IPS-20b (cell line): ENCODE measurements around the gene RADIL.
"Not testable (repeated sequence)": the region's sequence is repeated elsewhere in the genome, so short reads cannot be mapped to it uniquely, and the experiment has no call there.

Experiments used
- H3K27ac ChIP-seq: one replicate; pipeline ENCODE4 v1.5.1; 2013; ENCODE audit warnings: low read length
- H3K27me3 ChIP-seq: 2 replicates; pipeline ENCODE4 v1.6.1; 2013; ENCODE audit warnings: mild to moderate bottlenecking, low read length, inconsistent platforms; ENCODE audit not compliant: insufficient read depth
- H3K36me3 ChIP-seq: 2 replicates; pipeline ENCODE4 v1.6.1; 2013; ENCODE audit warnings: low read depth, mild to moderate bottlenecking, inconsistent platforms, low read length, moderate library complexity; ENCODE audit not compliant: insufficient read depth
- H3K4me1 ChIP-seq: 2 replicates; pipeline ENCODE4 v1.6.1; 2013; ENCODE audit warnings: mild to moderate bottlenecking, control low read depth, inconsistent platforms, low read length, moderate library complexity; ENCODE audit not compliant: insufficient read depth
- H3K4me3 ChIP-seq: 2 replicates; pipeline ENCODE4 v1.5.1; 2013; ENCODE audit warnings: mild to moderate bottlenecking, low read length, inconsistent platforms
- H3K9ac ChIP-seq: 2 replicates; pipeline ENCODE4 v1.6.1; 2013; ENCODE audit warnings: low read depth, mild to moderate bottlenecking, inconsistent platforms, low read length, moderate library complexity
- H3K9me3 ChIP-seq: 2 replicates; pipeline ENCODE4 v1.6.1; 2013; ENCODE audit warnings: mild to moderate bottlenecking, low read depth, low read length, inconsistent platforms; ENCODE audit not compliant: insufficient read depth

RADIL gene

DNA sequence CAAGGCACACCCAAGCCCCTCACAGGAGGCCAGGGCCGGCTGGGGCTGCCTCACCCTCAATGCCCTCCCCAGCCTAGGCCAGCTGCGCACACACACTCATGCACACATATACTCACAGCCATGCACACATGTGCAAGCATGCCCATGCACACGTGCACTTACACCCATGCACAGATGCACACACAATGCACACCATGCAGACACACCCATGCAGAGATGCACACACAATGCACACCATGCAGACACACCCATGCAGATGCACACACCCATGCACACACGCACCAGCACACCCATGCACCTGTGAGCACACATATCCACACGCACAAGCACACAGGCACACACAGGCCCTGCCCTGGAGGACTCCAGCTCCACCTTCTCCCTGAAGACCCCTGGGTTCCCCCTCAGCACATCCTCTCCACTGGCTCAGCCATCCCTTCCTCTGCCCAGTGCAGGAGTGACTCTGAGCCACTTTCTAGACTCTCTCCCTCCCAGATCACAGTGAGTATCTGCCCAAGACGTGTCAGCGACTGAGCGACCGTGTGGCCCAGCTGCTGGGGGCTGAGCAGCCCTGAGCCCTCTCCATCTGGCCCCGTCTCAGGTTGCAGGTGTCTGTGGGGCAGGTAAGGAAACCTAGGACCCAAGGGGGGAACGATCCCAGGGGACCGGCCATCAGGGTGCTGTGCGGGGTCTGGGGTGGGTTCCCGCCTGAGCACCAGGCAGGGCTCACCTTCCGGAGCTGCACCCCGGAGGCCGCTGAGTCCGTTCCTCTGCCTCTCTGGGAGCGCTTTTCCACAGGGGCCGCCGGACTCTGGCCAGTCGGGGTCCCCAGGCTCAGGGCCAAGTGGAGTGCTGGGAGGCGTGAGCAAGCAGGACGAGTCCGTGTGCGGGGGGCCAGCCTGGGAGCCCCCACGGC, 82.3 kb downstream of the RADIL start:
- no peaks in the 10 kb centered on the region for H3K27me3 ChIP-seq
- no peak overlapping the region for H3K9ac ChIP-seq
- H3K4me1 ChIP-seq: no peaks in the 10 kb centered on the region
- H3K9me3 ChIP-seq: no peaks in the 10 kb centered on the region
- H3K4me3 ChIP-seq: no peak overlapping the region
- no peak overlapping the region for H3K27ac ChIP-seq
- H3K36me3 ChIP-seq: no peaks in the 10 kb centered on the region

DNA sequence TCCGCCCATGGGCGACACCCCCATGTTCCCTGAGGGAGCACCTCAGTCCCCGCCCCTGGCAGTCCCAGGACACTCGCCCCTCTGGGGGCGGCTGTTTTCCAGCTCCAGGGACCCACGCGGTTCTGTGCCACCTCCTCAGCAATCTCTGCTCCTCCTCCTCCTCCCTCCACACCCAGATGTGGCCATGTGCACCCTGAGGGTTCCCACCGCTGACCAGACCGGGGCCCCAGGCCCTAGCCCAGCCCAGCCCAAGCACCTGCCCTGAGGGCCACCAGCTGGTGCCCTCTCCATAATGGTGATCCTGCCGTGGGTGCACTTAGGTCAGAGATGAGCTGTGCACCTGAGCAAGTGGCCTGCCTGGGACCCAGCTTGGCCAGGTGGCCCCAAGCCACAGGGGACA, 83.0 kb downstream of the RADIL start:
- Histone ChIP-seq H3K27me3 (no peaks in the 10 kb centered on the region), H3K9me3 (no peaks in the 10 kb centered on the region), H3K4me1 (no peaks in the 10 kb centered on the region), H3K9ac (no peak overlapping the region), H3K27ac (no peak overlapping the region), H3K4me3 (no peak overlapping the region), H3K36me3 (no peaks in the 10 kb centered on the region)

DNA sequence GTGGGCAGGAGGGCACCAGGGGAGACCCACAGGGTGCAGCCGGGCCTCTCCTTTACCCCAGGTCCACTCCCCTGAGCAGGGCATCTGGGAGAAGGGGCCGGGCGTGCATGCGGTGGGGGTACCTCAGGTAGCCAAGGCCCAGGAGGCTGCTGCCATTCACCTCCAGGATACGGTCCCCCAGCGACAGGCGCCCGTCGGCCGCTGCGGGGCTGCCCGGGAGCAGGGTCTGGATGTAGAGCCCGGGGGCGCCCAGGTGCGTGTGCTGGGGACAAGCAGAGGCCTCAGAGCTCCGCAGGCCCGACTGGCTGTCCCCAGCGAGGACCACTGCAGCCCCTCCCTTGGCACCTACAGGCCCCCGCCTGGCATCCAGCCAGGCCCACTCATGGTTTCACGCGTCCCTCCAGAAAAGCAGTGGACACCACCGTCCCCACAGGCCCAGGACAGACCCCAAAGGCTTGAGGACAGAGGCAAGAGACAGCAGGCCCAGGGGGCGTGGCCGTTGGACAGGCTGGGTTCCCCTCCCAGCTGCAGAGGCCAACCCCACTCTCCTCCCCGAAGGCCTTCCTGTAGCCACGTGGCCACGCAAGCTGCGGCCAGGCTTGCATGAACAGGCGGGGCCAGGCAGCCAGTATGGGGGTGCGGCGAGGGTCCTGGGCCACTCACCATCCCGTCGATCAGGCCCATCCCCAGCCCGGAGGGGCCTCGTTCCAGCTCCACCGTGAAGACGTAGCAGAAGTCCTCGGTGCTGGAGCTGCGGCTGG, 83.8 kb downstream of the RADIL start:
- no peak overlapping the region for H3K4me3 ChIP-seq

DNA sequence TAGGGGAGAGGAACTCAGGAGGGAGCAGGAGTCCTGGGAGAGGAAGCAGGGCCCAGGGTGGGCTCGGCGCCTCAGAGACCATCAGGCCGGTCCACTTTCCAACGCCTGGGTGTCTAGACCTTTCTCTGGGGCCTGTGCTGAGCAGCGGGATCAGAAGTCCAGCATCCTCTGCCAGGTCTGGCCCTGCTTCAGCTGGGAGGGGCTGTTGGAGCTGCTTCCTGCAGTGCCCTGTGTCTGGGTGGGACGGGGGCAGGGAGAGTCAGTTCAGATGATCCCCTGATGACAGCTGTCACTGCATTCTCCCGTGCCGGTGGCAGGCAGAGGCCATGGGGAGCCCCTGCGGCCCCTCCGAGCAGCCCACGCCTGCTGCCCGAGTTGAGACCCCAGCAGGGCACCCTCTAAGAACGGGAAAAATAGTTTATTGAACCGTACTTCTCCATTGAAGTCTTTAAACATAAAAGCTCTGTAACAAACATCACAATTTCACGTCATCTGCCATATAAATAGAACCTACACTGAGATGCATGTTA, 84.7 kb downstream of the RADIL start:
- Histone ChIP-seq H3K9ac (no peak overlapping the region), H3K4me3 (no peak overlapping the region), H3K27ac (no peak overlapping the region), H3K4me1 (no peaks in the 10 kb centered on the region), H3K36me3 (no peaks in the 10 kb centered on the region), H3K9me3 (no peaks in the 10 kb centered on the region), H3K27me3 (no peaks in the 10 kb centered on the region)

More for the DNA sequence above, 83.8 kb downstream of the RADIL start:
- Histone ChIP-seq H3K27me3 (no peaks in the 10 kb centered on the region), H3K36me3 (no peaks in the 10 kb centered on the region), H3K4me1 (no peaks in the 10 kb centered on the region), H3K9ac (no peak overlapping the region), H3K27ac (no peak overlapping the region), H3K9me3 (no peaks in the 10 kb centered on the region)

DNA sequence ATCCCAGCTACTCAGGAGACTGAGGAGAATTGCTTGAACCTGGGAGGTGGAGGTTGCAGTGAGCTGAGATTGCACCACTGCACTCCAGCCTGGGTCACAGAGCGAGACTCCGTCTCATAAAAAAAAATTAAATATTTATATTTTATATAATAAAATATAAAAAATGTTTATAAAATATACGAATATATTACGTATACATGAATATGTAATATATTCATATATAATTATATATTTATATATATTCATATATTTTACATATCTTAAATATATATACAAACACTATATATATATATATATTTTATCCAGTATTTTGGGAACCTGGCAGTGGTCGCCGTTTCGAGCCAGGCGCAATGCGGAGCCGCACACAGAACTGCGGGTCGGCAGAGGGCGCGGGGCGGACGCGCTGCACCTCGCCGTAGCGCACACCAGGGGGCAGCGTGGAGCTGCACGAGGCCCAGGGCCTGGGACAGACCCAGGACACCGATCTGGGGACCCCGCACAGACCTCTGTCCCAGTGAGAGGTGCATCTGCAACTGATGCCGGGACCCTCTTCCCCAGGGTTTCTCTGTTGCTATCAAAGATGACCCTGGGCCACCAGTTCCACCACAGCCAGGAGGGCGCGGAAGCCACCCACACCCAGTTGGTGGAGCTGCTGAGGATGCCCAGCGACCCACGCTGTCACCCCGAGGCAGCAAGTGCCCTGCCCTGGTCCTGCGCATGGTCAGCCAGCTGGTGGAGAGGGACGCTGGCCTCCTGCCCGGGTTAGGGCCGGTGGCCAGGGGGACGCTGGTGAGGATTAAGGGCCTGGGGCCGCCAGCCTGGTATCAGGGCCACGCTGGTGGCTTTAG, 85.4 kb downstream of the RADIL start:
- Histone ChIP-seq H3K9me3 (no peaks in the 10 kb centered on the region), H3K27ac (no peak overlapping the region), H3K27me3 (no peaks in the 10 kb centered on the region), H3K4me3 (no peak overlapping the region), H3K9ac (no peak overlapping the region), H3K4me1 (no peaks in the 10 kb centered on the region), H3K36me3 (no peaks in the 10 kb centered on the region)

DNA sequence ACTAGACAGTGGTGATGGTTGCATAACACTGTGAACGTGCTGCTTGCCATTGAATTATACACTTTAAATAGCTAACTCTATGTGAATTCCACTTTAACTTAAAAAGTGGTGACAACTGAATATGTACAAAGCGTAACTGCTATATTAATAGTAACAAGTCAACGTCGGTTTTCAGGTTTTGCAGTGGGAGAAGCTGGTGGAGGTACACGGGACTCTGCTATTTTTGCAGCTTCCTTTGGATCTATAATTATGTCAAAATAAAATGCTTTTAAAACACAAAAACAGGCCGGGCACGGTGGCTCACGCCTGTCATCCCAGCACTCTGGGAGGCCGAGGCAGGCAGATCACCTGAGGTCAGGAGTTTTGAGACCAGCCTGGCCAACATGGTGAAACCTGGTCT, 87.1 kb downstream of the RADIL start:
- Histone ChIP-seq H3K36me3 (no peaks in the 10 kb centered on the region), H3K27me3 (no peaks in the 10 kb centered on the region), H3K9ac (no peak overlapping the region), H3K9me3 (no peaks in the 10 kb centered on the region), H3K4me3 (no peak overlapping the region), H3K4me1 (no peaks in the 10 kb centered on the region), H3K27ac (no peak overlapping the region)

DNA sequence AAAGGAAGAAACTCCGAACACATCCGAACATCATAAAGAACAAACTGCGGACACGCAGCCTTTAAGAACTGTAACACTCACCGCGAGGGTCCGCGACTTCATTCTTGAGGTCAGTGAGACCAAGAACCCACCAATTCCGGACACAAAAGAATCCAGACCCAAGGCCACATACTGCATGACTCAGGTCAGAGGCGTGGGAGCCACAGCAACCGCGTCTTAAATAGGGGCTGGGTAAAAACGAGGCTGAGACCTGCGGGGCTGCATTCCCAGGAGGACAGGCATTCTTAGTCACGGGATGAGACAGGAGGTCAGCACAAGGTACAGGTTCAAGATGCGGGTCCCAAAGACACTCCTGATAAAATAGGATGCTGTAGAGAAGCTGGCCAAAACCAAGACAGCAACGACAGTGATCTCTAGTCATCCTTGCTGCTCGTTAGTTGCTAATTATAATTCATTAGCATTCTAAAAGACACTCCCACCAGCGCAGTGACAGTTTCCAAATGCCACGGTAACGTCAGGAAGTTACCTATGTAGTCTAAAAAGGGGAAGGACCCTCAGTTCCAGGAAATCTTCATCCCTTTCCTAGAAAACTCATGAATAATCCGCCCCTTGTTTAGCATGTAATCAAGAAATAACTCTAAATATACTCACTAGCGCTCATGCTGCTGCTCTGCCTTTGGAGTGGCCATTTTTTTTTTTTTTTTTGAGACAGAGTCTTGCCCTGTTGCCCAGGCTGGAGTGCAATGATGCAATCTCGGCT, 88.7 kb downstream of the RADIL start:
- H3K4me1 ChIP-seq: no peaks in the 10 kb centered on the region
- H3K9ac ChIP-seq: no peak overlapping the region
- H3K36me3 ChIP-seq: no peaks in the 10 kb centered on the region
- H3K4me3 ChIP-seq: no peak overlapping the region
- H3K27me3 ChIP-seq: no peaks in the 10 kb centered on the region
- H3K27ac ChIP-seq: no peak overlapping the region
- H3K9me3 ChIP-seq: no peaks in the 10 kb centered on the region

DNA sequence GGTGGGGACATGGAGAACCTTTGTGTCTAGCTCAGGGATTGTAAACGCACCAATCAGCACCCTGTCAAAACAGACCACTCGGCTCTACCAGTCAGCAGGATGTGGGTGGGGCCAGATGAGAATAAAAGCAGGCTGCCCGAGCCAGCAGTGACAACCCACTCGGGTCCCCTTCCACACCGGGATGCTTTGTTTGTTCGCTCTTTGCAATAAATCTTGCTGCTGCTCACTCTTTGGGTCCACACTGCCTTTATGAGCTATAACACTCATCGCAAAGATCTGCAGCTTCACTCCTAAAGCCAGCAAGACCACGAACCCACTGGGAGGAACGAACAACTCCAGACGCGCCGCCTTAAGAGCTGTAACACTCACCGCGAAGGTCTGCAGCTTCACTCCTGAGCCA, 89.3 kb downstream of the RADIL start:
- H3K4me3 ChIP-seq, H3K9me3 ChIP-seq, H3K36me3 ChIP-seq, H3K9ac ChIP-seq, H3K4me1 ChIP-seq, H3K27me3 ChIP-seq, H3K27ac ChIP-seq: not testable (repeated sequence)

DNA sequence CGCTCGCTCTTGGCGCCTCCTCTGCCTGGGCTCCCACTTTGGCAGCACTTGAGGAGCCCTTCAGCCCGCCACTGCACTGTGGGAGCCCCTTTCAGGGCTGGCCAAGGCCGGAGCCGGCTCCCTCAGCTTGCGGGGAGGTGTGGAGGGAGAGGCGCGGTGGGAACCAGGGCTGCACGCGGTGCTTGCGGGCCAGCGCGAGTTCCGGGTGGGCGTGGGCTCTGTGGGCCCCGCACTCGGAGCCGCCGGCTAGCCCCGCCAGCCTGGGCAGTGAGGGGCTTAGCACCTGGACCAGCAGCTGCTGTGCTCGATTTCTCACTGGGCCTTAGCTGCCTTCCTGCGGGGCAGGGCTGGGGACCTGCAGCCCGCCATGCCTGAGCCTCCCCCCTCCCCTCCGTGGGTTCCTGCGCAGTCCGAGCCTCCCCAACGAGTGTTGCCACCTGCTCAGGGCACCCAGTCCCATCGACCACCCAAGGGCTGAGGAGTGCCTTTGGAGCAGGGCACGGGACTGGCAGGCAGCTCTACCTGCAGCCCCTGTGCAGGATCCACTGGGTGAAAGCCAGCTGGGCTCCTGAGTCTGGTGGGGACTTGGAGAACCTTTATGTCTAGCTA, 90.0 kb downstream of the RADIL start:
- not testable (repeated sequence) for H3K4me3 ChIP-seq, H3K9ac ChIP-seq

DNA sequence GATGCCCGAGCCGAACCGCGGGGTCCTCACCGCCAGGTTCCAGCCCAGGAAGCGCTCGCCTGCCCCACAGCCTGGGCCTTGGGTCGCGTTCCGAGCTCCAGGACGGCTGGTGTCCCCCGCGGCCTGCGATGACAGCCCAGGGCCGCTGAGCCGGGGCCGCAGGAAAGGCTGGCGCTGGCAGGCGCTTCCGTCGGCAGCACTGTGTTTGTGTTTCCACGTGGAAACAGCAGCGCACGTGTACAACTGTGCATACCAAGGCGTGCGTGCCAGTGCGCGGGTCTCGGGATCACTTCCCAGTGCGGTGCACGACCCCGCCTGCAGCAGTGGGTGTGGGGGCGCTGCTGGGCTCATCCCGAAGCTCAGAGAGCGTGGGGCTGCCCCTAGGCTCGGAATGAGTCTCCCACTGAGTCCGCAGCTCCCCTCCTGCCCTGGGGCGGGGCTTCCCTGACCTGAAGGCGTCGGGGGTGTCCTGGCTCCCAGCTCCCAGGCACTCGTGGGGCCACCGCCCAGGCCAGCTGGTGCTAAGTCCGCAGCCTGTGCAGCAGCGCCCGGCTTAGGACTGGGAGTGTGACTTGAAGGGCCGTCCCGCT, 90.9 kb downstream of the RADIL start:
- Histone ChIP-seq H3K27me3 (no peaks in the 10 kb centered on the region), H3K27ac (no peak overlapping the region), H3K4me3 (peak overlapping the region; percentile 69), H3K36me3 (no peaks in the 10 kb centered on the region), H3K9ac (peak overlapping the region; percentile 48; the same call in 1 of the 2 replicates), H3K4me1 (no peaks in the 10 kb centered on the region), H3K9me3 (no peaks in the 10 kb centered on the region)

More for the DNA sequence above, 90.0 kb downstream of the RADIL start:
- H3K27ac ChIP-seq, H3K4me1 ChIP-seq, H3K27me3 ChIP-seq, H3K9me3 ChIP-seq, H3K36me3 ChIP-seq: not testable (repeated sequence)
